HCT116 (cell line): ENCODE data around the gene EEFSEC. TPM values are rescaled to one million over a fixed set of nuclear protein-coding genes. Genes with fewer than 3 reads are reported as not detected.

Experiments
- ATAC-seq: fragments of 200-7000 bp; cut with Tn5 transposase; 2 replicates; pipeline ENCODE4 v1.9.1; 2020; ENCODE audit warnings: mild to moderate bottlenecking, moderate library complexity
- BruUV-seq: library from RNA; stranded (reverse); fragments of 400-500 nt; replicated peaks from 2 replicates; lab custom pipeline; 2021; lab: Mats Ljungman, UMichigan
- CTCF ChIA-PET: fragments of 300-600 bp; sonication (Branson Sonifier 250); formaldehyde crosslinking; loops from one replicate; lab custom pipeline; 2021; ENCODE audit warnings: antibody characterized with exemption; lab: Charles Lee
- POLR2A ChIA-PET: fragments of 300-600, 350-600 bp; sonication (Branson Sonifier 250); formaldehyde crosslinking; loops from one replicate; lab custom pipeline; 2021; ENCODE audit warnings: antibody characterized with exemption; lab: Charles Lee
- RAD21 ChIA-PET, 2 experiments: fragments of 300-600 bp; sonication (Branson Sonifier 250); formaldehyde crosslinking; loops; one replicate each; lab custom pipeline; 2023; ENCODE audit warnings: low total read pairs in 2 of 2; ENCODE audit not compliant: uncharacterized antibody in 2 of 2, unreplicated experiment in 2 of 2, low non-redundant PET in 1 of 2; lab: Charles Lee
- DNase-seq: peaks from one replicate; pipeline ENCODE4 v3.0.0-alpha.2; 2010; ENCODE audit warnings: low read depth, low spot score
- H2AFZ ChIP-seq: fragments of 200-600 bp; shearing (Covaris generic), sonication (generic); 2 replicates; pipeline ENCODE4 v1.6.1; 2017; ENCODE audit warnings: low read depth, mixed run types, mixed read lengths, antibody characterized with exemption, low read length; ENCODE audit not compliant: poor library complexity, severe bottlenecking
- H3K27ac ChIP-seq: 2 replicates; pipeline ENCODE4 v1.5.1; 2012; ENCODE audit warnings: low read depth, low read length
- H3K27me3 ChIP-seq: fragments of 200-600 bp; sonication (generic); 2 replicates; pipeline ENCODE4 v1.6.1; 2016; ENCODE audit warnings: mixed run types, low read length, mixed read lengths; ENCODE audit not compliant: insufficient read depth
- H3K36me3 ChIP-seq, 2 experiments: fragments of 200-500 bp in 1 of 2; fragments of 200-600 bp in 1 of 2; sonication (Bioruptor generic) in 1 of 2; sonication (generic) in 1 of 2; 2 replicates each; pipeline versions ENCODE4 v1.5.1 to v1.6.1; 2014 to 2016; ENCODE audit warnings: low read length in 2 of 2, inconsistent platforms in 1 of 2, mixed read lengths in 1 of 2, mixed run types in 1 of 2; ENCODE audit not compliant: insufficient read depth in 2 of 2, control insufficient read depth in 1 of 2
- H3K4me1 ChIP-seq, 2 experiments: fragments of 200-600 bp in 1 of 2; sonication (generic) in 1 of 2; 2 replicates each; pipeline versions ENCODE4 v1.5.1 to v1.6.1; 2012 to 2017; ENCODE audit warnings: low read length in 2 of 2, inconsistent platforms in 1 of 2, mild to moderate bottlenecking in 1 of 2, mixed read lengths in 1 of 2, mixed run types in 1 of 2, moderate library complexity in 1 of 2; ENCODE audit not compliant: insufficient read depth in 2 of 2, control insufficient read depth in 1 of 2
- H3K4me2 ChIP-seq: fragments of 200-600 bp; sonication (generic); 2 replicates; pipeline ENCODE4 v1.6.1; 2017; ENCODE audit warnings: mixed run types, low read length, mixed read lengths
- H3K4me3 ChIP-seq, 2 experiments: fragments of 200-600 bp in 1 of 2; sonication (generic) in 1 of 2; replicated peaks in 1 of 2; 2 replicates each; pipeline ENCODE4 v1.5.1; 2011 to 2016; ENCODE audit warnings: low read length in 2 of 2, control low read depth in 1 of 2, low read depth in 1 of 2, mild to moderate bottlenecking in 1 of 2, mixed read lengths in 1 of 2, mixed run types in 1 of 2
- H3K79me2 ChIP-seq: fragments of 200-600 bp; sonication (generic); 2 replicates; pipeline ENCODE4 v1.6.1; 2017; ENCODE audit warnings: mild to moderate bottlenecking, mixed run types, low read length, moderate library complexity, mixed read lengths; ENCODE audit not compliant: insufficient read depth
- H3K9ac ChIP-seq: fragments of 200-600 bp; sonication (generic); 2 replicates; pipeline ENCODE4 v1.6.1; 2016; ENCODE audit warnings: low read length, mixed read lengths
- H3K9me2 ChIP-seq: fragments of 200-600 bp; sonication (generic), shearing (Covaris generic); 2 replicates; pipeline ENCODE4 v1.6.1; 2017; ENCODE audit warnings: mixed run types, mild to moderate bottlenecking, moderate library complexity; ENCODE audit not compliant: insufficient read depth
- H3K9me3 ChIP-seq, 2 experiments: fragments of 200-500 bp in 1 of 2; fragments of 200-600 bp in 1 of 2; sonication (Bioruptor generic) in 1 of 2; sonication (generic) in 1 of 2; 2 replicates each; pipeline ENCODE4 v1.6.1; 2014 to 2017; ENCODE audit warnings: low read length in 2 of 2, mixed read lengths in 2 of 2, inconsistent platforms in 1 of 2, low read depth in 1 of 2, mild to moderate bottlenecking in 1 of 2, mixed run types in 1 of 2, moderate library complexity in 1 of 2; ENCODE audit not compliant: control insufficient read depth in 1 of 2, insufficient read depth in 1 of 2
- H4K20me1 ChIP-seq: fragments of 200-600 bp; sonication (generic), shearing (Covaris generic); 2 replicates; pipeline ENCODE4 v1.6.1; 2017; ENCODE audit warnings: mixed run types, mild to moderate bottlenecking, moderate library complexity; ENCODE audit not compliant: insufficient read depth
- CBX3 ChIP-seq: IDR thresholded peaks from 2 replicates; pipeline ENCODE4 v1.6.1; 2012; ENCODE audit warnings: low read depth
- CEBPB ChIP-seq: IDR thresholded peaks from 2 replicates; pipeline ENCODE4 v1.6.1; 2012; ENCODE audit warnings: low read depth
- EGR1 ChIP-seq: IDR thresholded peaks from 2 replicates; pipeline ENCODE4 v1.6.1; 2012; ENCODE audit warnings: low read depth
- ELF1 ChIP-seq: IDR thresholded peaks from 2 replicates; pipeline ENCODE4 v1.6.1; 2012; ENCODE audit warnings: low read depth, borderline replicate concordance
- EZH2phosphoT487 ChIP-seq: fragments of 200-600 bp; IDR thresholded peaks from 2 replicates; pipeline ENCODE4 v1.6.1; 2018; ENCODE audit warnings: antibody characterized with exemption, borderline replicate concordance
- FOSL1 ChIP-seq: IDR thresholded peaks from 2 replicates; pipeline ENCODE4 v1.6.1; 2012; ENCODE audit warnings: low read depth
- JUND ChIP-seq: IDR thresholded peaks from 2 replicates; pipeline ENCODE4 v1.6.1; 2012
- MAX ChIP-seq: IDR thresholded peaks from 2 replicates; pipeline ENCODE4 v1.6.1; 2012
- POLR2A ChIP-seq: IDR thresholded peaks from 2 replicates; pipeline ENCODE4 v1.7.0; 2011; ENCODE audit warnings: borderline replicate concordance; ENCODE audit not compliant: insufficient read depth, insufficient read length; ENCODE audit errors: extremely low read depth
- POLR2AphosphoS5 ChIP-seq: IDR thresholded peaks from 2 replicates; pipeline ENCODE4 v1.6.1; 2011; ENCODE audit warnings: mild to moderate bottlenecking, low read depth, low read length, moderate library complexity
- RAD21 ChIP-seq: IDR thresholded peaks from 2 replicates; pipeline ENCODE4 v1.6.1; 2012; ENCODE audit warnings: low read depth, mild to moderate bottlenecking
- SIN3A ChIP-seq: IDR thresholded peaks from 2 replicates; pipeline ENCODE4 v1.6.1; 2012; ENCODE audit warnings: low read depth
- SP1 ChIP-seq: IDR thresholded peaks from 2 replicates; pipeline ENCODE4 v1.6.1; 2012; ENCODE audit warnings: low read depth
- SRF ChIP-seq: IDR thresholded peaks from 2 replicates; pipeline ENCODE4 v1.6.1; 2012; ENCODE audit warnings: low read depth
- TCF7L2 ChIP-seq: IDR thresholded peaks from 2 replicates; pipeline ENCODE4 v1.7.0; 2011; ENCODE audit warnings: borderline replicate concordance, inconsistent platforms; ENCODE audit not compliant: insufficient read depth, insufficient read length; ENCODE audit errors: extremely low read depth
- YY1 ChIP-seq: IDR thresholded peaks from 2 replicates; pipeline ENCODE4 v1.6.1; 2011; ENCODE audit warnings: low read length, low read depth, moderate library complexity, mild to moderate bottlenecking; ENCODE audit not compliant: insufficient replicate concordance; ENCODE audit errors: extremely low read depth
- ZFX ChIP-seq: fragments of 450-650 bp; IDR thresholded peaks from 2 replicates; pipeline ENCODE4 v1.6.1; 2017
- intact Hi-C: fragments of 100-400 bp; cut with micrococcal nuclease; formaldehyde crosslinking; loops from 2 replicates; pipeline ENCODE4 v1.10.0; 2022
- total RNA-seq: library from RNA; stranded (reverse); gene quantifications from one replicate; pipeline ENCODE4 v1.2.1, GENCODE V29; 2021; ENCODE audit not compliant: unreplicated experiment
- TF ChIP-seq, protein P1 (sequence below): IDR thresholded peaks from 2 replicates; pipeline ENCODE4 v1.6.1; 2012; ENCODE audit warnings: low read depth
- TF ChIP-seq, protein P2 (sequence below), 3 experiments: fragments of 200-600 bp in 1 of 3; sonication (generic) in 1 of 3; IDR thresholded peaks in 2 of 3; conservative IDR thresholded peaks in 1 of 3; 2 replicates each; pipeline ENCODE4 v1.5.1; 2012 to 2017; ENCODE audit warnings: low read depth in 2 of 3, low read length in 2 of 3, antibody characterized with exemption in 1 of 3, borderline replicate concordance in 1 of 3, control low read depth in 1 of 3, mild to moderate bottlenecking in 1 of 3, mixed read lengths in 1 of 3, mixed run types in 1 of 3, moderate library complexity in 1 of 3; ENCODE audit not compliant: insufficient read depth in 1 of 3
- TF ChIP-seq, protein P3 (sequence below): IDR thresholded peaks from 2 replicates; pipeline ENCODE4 v1.6.1; 2012

The EEFSEC gene
- total RNA-seq, 1 experiment from 2014 or later, result 16.1 TPM

GRCh38 chr3:128196647-128197046, 43.4 kb downstream of the EEFSEC start:
- no peak for DNase-seq
- ChIA-PET CTCF (interaction anchor here (1.1 kb wide), 1 partner anchor 388 kb away, joined by 3 read pairs; no protein-coding TSS in a partner anchor), POLR2A (no interaction called here), RAD21 (no interaction called here)
- no peaks in the 10 kb centered on the region for H3K36me3 ChIP-seq
- peaks cover 2% of the 10 kb centered on the region; the same call in 1 of the 2 replicates for H3K79me2 ChIP-seq
- no peak overlapping the region for H3K4me3 ChIP-seq
- H3K9me3 ChIP-seq, result no peaks in the 10 kb centered on the region
- H3K9me2 ChIP-seq, result no peaks in the 10 kb centered on the region
- no peak for ATAC-seq
- no peaks in the 10 kb centered on the region for H3K4me1 ChIP-seq
- no peak overlapping the region for H3K27ac ChIP-seq
- H3K4me2 ChIP-seq, result no peak overlapping the region
- H3K27me3 ChIP-seq, result no peaks in the 10 kb centered on the region
- intact Hi-C loops, result no loop called here
- no TSS peak for BruUV-seq
- TF ChIP-seq EGR1 (no peak), ZFX (no peak), JUND (no peak), SP1 (no peak), YY1 (no peak), CEBPB (no peak), CBX3 (no peak), RAD21 (no peak), FOSL1 (no peak), ELF1 (no peak), POLR2AphosphoS5 (no peak), EZH2phosphoT487 (no peak), MAX (no peak), SRF (no peak), TCF7L2 (no peak), POLR2A (no peak), SIN3A (no peak)
- TF ChIP-seq, protein P1, sequence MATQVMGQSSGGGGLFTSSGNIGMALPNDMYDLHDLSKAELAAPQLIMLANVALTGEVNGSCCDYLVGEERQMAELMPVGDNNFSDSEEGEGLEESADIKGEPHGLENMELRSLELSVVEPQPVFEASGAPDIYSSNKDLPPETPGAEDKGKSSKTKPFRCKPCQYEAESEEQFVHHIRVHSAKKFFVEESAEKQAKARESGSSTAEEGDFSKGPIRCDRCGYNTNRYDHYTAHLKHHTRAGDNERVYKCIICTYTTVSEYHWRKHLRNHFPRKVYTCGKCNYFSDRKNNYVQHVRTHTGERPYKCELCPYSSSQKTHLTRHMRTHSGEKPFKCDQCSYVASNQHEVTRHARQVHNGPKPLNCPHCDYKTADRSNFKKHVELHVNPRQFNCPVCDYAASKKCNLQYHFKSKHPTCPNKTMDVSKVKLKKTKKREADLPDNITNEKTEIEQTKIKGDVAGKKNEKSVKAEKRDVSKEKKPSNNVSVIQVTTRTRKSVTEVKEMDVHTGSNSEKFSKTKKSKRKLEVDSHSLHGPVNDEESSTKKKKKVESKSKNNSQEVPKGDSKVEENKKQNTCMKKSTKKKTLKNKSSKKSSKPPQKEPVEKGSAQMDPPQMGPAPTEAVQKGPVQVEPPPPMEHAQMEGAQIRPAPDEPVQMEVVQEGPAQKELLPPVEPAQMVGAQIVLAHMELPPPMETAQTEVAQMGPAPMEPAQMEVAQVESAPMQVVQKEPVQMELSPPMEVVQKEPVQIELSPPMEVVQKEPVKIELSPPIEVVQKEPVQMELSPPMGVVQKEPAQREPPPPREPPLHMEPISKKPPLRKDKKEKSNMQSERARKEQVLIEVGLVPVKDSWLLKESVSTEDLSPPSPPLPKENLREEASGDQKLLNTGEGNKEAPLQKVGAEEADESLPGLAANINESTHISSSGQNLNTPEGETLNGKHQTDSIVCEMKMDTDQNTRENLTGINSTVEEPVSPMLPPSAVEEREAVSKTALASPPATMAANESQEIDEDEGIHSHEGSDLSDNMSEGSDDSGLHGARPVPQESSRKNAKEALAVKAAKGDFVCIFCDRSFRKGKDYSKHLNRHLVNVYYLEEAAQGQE, result no peak
- TF ChIP-seq, protein P2, sequence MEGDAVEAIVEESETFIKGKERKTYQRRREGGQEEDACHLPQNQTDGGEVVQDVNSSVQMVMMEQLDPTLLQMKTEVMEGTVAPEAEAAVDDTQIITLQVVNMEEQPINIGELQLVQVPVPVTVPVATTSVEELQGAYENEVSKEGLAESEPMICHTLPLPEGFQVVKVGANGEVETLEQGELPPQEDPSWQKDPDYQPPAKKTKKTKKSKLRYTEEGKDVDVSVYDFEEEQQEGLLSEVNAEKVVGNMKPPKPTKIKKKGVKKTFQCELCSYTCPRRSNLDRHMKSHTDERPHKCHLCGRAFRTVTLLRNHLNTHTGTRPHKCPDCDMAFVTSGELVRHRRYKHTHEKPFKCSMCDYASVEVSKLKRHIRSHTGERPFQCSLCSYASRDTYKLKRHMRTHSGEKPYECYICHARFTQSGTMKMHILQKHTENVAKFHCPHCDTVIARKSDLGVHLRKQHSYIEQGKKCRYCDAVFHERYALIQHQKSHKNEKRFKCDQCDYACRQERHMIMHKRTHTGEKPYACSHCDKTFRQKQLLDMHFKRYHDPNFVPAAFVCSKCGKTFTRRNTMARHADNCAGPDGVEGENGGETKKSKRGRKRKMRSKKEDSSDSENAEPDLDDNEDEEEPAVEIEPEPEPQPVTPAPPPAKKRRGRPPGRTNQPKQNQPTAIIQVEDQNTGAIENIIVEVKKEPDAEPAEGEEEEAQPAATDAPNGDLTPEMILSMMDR (IDR thresholded peaks at IDR 0.05 in 2 of 3, conservative IDR thresholded peaks at IDR 0.05 in 1 of 3; ENCODE audit: borderline replicate concordance in 1 of 3, insufficient read depth in 1 of 3, low read depth in 2 of 3, low read length in 2 of 3), result no peak
- TF ChIP-seq, protein P3, sequence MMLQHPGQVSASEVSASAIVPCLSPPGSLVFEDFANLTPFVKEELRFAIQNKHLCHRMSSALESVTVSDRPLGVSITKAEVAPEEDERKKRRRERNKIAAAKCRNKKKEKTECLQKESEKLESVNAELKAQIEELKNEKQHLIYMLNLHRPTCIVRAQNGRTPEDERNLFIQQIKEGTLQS, result no peak
- no peak overlapping the region for H3K9ac ChIP-seq
- no peak overlapping the region for H2AFZ ChIP-seq
- no peaks in the 10 kb centered on the region for H4K20me1 ChIP-seq
